HG03097 (cell line): ENCODE results near the gene NOS1AP.

Experiments used
- ATAC-seq: cut with Tn5 transposase; IDR thresholded peaks from one replicate; pipeline ENCODE4 v1.9.1; 2021; ENCODE audit not compliant: unreplicated experiment, low FRiP score

Gene NOS1AP

DNA sequence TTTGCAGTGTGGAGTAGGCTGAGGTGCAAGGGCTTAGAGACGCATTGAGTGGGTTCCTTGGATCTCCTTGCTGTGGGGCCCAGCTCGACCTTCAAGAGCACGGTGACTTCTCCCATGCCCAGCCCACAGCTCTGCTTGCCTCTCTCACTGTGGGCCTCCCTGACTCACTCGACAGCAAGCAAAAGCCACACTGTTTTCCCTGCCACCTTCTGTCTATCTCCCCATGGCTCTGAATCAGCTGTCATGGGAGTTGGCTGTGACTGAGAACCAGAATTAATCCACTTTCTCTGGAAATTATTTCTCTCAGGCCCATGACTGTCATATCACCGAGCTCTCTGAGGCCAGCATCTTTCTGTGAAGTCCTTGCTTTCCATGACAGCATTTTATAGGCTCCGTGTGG, 140.7 kb downstream of the NOS1AP start:
- ATAC-seq: no peak

DNA sequence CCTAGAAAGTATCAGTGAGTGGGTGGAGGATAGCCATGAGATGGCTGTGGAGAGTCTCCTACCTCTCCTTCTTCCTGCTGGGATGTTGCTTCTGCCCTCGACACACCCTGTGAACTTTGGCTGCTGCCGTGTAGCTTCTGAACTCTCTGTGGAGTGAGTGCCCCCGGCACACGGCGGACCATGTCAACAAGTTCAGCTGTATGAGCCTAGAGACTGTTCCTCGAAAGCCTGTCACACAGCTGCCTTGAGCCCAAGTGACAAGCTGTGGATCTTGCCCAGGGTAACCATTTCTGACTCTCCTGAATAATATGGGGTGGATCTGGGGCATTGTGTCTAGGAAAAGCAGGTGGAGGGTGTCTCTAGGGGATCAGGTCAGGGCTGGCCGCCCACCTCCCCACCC, 143.2 kb downstream of the NOS1AP start:
- ATAC-seq: no peak

DNA sequence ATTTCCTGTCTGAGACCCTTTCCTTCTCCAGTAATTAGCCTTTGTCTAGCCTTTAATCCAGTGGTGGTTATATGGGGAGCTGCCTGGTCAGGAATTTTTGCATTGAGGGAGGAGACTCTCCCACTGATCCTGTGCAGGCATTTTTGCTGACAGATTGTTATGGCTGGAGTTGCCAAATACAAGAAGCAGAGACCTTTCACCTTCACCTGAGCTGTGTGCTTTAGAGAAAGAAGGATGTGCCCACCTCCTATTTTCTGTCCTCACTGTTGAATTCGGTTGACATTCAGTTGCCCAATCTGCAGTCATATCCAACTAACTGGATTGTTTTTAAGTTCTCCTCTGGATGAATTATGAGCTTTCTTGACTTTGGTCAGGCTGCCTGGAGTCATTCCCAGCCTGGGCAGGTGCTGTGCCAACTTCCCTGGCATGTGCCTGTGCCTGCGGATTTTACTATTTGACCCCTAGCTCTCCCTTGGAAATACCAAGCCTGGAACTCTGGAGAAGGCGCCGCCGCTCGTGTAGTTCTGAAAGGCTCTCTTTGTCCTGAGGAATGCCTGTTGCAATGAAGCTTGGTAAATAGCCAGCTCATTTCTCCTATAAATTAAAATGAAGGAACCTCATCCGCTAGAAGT, 143.9 kb downstream of the NOS1AP start:
- ATAC-seq: no peak

DNA sequence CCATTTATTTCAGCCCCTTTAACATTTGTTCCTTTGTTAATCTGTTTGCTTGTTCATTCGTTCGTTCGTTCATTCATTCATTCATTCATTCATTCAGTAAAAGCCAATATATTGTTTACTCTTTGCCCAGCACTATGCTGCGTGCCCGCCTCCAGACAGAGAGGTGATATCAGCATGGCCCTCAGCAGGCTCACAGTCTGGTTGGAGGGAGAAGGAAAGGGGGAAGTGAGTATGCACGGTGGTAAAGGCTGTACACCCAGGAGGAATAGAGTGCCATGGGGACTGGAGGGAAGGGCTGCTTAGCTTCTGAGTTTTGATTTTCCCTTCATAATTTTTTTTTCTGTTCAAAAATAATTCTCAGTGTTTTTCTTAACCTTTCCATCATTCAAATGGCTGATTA, 144.7 kb downstream of the NOS1AP start:
- no peak for ATAC-seq

DNA sequence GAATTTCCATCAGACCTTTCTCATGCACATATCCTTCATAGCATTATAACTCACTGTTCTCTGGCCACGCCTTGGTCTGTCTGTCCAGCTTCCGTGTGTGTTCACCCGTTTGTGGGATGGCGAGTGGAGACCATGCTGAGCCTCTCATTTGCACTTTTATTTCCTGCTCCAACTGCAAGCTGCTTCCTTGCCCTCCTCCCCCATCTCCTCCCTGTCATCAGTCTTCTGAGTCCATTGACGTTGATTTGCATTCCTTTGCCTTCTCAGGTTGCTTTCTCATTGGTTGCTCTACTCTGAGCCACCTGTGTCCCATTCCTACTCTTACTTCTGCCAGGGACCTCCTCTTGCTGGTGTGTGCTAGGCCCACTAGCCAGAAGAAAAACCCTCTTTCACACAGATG, 146.4 kb downstream of the NOS1AP start:
- ATAC-seq: no peak

DNA sequence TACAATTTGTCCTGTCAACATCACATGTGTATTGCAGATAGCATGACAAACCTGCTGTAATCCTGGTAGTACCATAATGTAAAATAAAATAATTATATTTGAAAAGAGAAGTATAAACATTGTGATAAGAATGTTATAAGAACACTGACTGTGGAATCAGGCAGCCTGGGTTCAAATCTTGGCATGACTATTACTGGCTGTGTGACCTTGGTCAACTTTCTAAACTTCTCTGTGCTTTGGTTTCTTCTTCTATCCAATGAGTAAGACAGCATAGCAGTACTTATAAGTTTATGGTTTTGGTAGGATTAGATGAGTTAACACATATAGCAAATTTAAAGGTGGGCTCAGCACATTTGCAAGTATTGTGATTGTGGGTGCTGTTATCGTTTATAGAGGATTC, 147.1 kb downstream of the NOS1AP start:
- ATAC-seq: no peak

DNA sequence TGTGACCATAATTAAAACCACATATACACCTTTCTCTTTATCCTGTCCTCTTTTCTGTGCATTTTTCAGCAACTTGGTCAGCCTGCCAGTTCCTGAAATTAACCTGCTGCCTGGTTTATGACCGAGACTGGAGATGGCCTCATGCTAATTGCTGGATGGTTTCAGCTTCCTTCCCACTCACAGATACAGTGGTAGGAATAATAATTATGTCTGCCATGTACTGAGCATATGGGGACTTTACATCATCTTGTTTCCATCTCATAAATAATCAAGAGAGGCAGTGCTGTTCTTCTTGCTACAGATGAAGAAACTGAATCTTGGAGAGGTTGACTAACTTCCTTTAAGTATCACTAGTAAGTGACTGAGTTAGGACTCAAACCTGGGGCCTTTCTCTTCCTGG, 148.2 kb downstream of the NOS1AP start:
- ATAC-seq: no peak

DNA sequence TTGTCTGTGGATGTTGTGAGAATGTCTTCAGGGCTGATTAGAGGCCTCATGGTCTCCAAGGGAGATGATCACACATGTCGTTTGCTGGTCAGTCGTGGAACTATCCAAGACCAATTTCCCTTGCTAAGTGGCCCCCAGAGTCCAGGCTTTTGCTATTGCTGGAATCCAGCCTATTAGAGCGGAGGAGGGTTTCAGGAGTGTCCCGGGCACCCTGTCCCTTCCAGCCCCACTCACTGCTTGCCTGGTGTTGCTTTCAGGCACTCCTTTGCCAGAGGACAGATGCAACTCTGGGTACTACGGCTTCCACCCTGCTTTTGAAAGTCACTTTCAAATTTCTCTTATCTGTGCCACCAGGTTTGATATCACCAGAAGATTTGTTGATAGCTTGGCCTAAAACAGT, 149.1 kb downstream of the NOS1AP start:
- no peak for ATAC-seq

DNA sequence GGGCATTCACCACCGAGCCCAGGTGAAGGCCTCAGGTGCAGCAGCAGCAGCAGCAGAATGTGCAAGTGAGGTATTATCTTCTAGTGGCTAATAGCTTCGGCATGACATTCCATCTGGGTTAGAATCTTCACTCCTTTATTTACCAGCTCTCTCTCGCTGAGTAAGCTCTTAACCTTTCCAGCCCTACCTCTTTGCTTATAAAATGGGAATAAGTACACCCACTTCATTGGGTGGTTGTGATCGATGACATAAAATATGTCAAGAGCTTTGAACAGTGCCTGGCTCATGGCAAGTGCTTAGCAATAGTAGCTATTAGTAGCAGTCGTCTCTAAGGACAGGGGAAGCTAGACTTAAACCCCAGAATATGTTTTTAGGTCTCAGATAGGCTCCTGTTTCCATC, 149.5 kb downstream of the NOS1AP start:
- ATAC-seq: no peak

DNA sequence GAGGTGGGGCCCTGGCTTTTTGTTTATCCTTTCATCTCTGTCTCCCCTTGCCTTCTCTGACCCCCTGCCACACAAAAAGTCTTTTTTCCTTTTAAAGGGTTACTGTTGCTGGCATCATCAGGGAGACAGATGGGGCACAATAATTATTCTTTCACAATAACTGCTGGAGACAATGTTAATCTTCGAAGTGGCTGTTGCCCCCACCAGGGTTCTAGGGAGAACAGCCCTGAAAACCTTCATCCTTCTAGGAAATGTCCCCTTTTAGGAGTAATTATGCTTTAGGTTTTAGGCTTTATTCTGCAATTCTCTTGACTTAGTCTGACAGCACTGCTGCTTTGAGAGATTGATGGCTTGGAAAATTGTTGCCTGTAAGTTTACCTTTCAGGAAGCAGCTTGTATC, 150.0 kb downstream of the NOS1AP start:
- ATAC-seq: no peak

DNA sequence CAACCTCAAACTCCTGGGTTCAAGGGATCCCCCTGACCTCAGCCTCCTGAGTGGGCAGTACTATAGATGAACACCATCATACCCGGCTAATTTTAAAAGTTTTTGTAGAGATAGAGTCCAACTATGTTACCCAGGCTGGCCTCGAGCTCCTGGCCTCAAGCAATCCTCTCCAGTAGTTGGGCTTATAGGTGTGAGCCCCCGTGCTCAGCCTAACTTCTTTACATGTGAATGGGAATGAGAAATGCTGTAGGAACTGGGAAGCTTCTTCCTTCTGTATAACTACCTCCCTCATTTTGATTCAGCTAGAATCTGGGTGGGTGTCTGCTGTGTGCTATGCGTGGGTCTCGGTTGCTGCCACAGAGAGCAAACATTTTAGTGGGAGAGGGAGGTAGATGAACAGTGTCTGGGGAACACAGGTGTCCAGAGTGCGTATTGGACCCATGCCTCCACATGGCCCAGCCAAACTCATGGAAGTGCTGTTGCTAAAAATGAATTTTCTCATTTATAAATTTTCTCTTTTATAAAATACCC, 150.6 kb downstream of the NOS1AP start:
- no peak for ATAC-seq

DNA sequence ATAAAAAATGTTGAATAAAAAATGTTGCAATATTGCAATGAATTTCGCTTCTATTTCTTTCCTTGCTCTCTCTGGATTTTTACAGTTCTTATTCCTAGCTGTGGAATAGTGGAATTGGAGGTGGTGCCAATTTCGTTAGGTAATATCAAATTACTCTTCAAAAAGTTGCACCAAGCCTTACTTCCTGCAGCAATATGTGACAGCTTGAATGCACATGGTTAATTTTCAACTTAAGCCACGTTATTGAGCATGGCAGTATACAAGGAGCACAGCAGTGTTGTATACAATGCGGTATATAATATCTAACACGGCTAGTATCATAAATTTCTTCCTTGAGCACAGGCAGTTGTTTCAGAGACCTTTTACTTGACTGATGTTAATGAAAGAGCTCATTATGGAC, 152.5 kb downstream of the NOS1AP start:
- ATAC-seq: no peak

DNA sequence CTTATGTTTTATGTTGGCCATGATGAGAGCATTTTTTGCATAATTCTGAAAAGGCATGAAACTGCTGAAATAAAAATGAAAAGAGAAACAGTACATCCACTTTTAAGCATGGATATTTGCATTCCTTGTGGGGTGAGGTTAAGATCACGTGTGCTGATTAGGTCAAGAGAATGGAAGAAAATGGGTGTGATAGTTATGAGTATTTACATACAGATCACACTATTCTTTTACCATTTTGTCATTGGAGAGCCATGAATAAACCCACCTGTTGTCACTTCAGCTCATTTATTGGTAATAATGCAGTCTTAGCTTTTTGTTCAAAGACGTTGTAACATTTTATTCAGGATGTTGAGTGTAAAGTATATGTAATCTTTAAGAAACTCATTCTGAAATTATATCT, 153.2 kb downstream of the NOS1AP start:
- no peak for ATAC-seq

DNA sequence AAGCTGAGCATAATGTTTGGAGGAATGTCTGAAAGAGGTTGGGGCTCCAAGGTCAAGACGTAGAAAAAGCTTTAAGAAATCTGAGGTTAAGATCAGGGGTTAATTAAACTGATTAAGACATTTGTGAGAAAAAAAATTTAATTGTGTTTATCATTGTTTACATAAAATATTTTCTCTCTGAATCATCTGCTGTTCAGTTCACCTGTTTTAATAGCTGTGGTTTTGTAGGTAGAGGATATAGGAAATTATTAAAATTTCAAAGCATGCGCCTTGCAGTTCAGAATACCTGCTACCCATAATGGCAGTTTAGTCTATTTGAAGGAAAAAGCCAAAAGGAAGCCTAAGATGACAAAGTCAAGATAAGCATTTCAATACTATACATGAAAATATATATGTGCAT, 154.0 kb downstream of the NOS1AP start:
- ATAC-seq: no peak

DNA sequence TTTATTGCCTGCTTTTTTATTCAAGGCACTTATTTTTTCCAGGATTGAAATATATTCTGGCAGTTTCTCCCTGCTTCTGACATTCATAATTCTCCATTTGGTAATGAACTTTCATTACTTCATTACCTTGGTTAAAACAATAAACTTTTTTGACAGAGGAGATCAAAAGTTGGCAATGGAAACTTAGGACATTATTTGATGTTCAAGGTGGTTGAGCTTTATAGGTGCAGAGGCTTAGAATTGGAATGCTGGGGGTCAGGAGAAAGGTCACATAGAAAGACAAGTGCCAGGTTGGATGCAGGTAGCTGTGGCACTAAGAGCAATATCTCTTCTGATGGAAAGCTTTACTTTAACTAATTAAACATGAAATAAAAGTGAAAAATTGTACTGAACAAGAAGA, 154.8 kb downstream of the NOS1AP start:
- ATAC-seq: no peak

DNA sequence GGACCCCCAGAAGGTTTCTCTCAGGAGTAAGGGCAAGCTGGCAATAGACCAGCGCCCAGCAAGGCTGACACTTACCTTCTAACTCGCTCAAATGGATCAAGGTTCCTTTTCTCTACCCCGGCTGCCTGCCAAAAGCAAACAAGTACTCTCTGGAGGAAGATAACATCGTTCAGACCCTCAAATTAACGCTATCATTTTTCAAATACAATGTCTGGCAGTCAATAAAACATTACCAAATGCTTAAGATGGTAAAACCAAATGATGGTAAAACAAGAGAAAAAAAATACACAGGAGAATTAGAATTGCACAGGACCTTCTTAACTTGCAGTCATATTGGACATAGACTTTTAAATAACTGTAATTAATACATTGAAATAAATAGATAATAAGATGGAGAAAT, 159.1 kb downstream of the NOS1AP start:
- ATAC-seq: no peak

DNA sequence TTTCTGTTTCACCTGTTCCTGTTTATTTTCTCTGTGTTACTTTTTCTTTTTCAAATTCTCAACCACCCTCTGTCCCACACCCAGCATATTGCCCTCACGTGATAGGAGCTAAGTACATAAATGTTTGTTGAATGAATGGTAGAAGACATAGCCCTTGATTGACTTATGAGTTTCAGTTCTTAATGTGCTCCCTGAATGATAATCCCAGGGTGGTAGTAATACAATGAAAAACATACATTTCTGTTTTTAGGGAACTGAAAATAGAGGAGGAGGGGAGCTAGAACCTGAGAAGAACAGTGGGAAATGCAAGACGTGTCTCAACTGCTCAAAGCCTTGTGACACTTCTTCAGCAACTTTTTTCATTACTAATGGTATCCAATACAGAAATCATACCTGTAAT, 160.1 kb downstream of the NOS1AP start:
- ATAC-seq: no peak

DNA sequence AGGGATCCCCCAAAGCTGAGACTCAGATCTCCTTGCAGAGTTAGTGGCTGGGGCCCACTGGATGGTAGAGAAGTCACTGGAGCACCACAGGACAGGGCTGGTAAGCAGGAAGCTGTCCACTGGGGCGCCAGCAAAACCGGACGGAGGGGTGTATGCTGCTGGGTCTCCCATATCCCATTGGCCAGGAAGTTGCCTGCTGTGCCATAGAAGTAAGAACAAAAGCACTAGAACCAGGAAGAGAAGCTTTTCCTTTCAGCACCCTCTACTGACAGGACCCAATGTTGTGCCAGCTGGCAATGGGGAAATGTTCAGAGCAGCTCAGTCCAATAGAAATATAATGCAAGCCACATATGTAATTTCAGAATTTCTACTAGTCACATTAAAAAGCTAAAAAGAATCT, 160.6 kb downstream of the NOS1AP start:
- ATAC-seq: no peak

DNA sequence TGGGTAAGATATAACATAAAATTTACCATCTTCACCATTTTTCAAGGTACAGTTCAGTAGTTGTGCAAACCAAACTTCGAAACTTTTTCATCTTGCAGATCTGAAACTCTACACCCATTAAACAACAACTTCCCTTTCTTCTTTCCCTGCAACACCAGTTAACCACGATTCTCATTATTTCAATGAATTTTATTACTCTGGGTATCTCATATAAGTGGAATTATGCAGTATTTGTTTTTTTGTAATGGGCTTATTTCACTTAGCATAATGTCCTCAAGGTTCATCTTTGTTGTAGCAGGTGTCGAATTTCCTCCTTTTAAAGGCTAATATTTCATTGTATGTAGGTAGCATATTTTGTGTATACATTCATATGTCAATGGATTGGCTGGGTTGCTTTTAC, 161.0 kb downstream of the NOS1AP start:
- no peak for ATAC-seq

DNA sequence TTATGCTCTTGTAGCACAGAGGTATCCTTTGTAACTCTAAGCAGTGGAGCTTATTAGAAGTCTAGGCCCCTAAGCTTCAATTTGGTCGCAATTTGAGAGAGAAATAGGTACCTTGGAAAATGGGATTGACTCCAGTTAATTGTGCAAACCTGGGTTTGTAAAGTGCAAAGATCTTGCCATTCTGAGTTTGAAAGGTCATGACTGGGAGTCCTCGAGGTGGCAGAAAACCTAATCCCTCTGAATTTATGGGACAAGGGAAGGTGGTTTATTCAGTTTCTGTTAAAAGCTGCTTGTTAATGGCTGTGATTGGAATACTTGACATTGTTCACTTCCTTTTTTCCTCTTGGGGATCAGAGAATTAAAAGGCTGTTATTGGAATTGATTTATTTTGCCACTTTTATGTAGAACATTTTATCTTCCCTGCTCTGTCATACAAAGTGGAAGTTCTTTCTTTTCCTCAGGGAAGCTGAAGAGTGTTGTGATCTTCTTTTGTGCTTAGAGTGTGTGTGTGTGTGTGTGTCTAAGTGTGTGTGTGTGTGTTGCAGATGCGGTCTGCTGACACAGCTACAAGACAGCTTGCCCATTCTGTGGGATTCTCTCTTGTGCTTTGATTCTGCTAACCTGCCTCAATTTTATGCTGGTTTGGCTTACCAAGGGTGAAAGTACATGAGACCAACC, 162.7 kb downstream of the NOS1AP start:
- ATAC-seq: no peak

DNA sequence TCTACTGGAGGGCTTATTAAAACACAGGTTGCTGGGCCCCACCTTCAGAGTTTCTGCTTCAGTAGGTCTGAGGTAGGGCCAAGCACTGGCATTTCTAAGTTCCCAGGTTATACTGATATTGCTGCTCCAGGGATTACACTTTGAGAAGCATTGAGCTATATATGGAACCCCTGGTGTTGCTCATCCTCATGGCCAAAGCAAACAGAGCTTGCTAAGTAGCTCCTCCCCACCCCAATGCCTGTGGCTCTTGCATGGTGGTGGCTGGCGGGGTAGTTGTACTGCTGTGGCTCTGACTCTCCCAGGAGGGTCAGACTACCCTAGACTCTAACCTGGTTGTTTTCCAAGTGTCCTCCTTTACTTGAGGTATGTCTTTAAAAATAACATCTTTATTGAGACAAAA, 163.6 kb downstream of the NOS1AP start:
- no peak for ATAC-seq

DNA sequence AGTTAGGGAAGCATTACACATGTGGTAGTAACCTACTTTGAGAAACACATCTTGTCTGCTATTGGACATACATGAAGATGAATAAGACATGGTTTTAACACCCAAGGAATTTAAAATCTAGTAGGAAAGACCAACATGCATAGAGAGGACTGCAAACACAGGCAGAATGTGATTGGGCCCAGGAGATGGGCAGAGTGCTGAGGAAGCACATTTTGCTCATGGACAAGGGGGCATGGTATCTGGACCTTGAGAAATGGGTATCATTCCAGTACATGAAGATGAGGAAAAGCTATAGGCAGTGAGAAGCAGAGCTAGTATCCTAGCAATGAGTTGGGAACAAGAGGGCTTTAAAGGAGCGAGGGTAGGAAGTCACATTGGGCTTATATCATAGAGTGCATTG, 164.4 kb downstream of the NOS1AP start:
- no peak for ATAC-seq

DNA sequence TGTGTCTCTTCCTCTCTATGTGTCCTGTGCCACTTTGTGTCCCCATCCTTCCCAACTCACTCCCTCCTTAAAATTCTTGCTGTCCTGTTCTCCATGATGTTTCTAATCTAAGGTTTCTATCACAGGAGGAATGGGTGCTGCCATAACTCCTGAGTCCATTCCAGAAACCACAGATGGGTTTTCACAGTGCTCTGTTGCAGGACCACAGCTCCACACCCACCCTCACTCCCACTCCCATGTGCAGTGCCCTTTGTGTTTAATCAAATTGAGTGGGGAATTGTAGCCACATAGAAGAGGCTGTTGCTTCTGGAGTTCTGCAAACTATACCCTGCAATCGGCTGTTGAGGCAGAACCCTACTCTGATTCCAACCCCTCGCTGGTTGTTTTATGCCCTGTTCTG, 165.1 kb downstream of the NOS1AP start:
- ATAC-seq: no peak
